ENCODE results near the gene UBE2G1. TPM values are rescaled to one million over a fixed set of nuclear protein-coding genes. Genes with fewer than 3 reads are reported as not detected.

The UBE2G1 gene
- total and polyA plus RNA-seq, 4 donors, result 15.5 to 48.3 (median 34.3) TPM

GRCh38 chr17:4334332-4334731, 32.1 kb downstream of the UBE2G1 start:
- ATAC-seq (ENCODE audit: low FRiP score) (no peak), DNase-seq (no peak)
- Histone ChIP-seq H3K27ac (ENCODE audit: low read depth in 1 of 2, low read length in 2 of 2) (no peak overlapping the region), H3K27me3 (ENCODE audit: control insufficient read depth in 1 of 2, insufficient read depth in 2 of 2, low read length in 1 of 2) (no peaks in the 10 kb centered on the region), H3K4me3 (ENCODE audit: low read length in 2 of 2) (no peak overlapping the region), H3K36me3 (ENCODE audit: control insufficient read depth in 1 of 2, insufficient read depth in 2 of 2, low read length in 1 of 2) (no peaks in the 10 kb centered on the region), H3K9me3 (ENCODE audit: control insufficient read depth, low read length) (no peaks in the 10 kb centered on the region), H3K4me1 (ENCODE audit: control insufficient read depth in 1 of 2, insufficient read depth in 2 of 2, low read length in 2 of 2) (peaks cover 2 to 3% of the 10 kb centered on the region in 2 donors)
- WGBS, 2 donors, result 87 to 90% methylated on average over 6 of the region's 6 CpGs
- intact Hi-C loops (cut with DNase I), result no loop called here

GRCh38 chr17:4333041-4333440, 33.4 kb downstream of the UBE2G1 start:
- DNase-seq (no peak), ATAC-seq (ENCODE audit: low FRiP score) (no peak)
- no peaks in the 10 kb centered on the region for H3K36me3 ChIP-seq (ENCODE audit: control insufficient read depth in 1 of 2, insufficient read depth in 2 of 2, low read length in 1 of 2)
- intact Hi-C loops (cut with DNase I), result no loop called here
- H3K4me3 ChIP-seq (ENCODE audit: low read length in 2 of 2), result no peak overlapping the region
- no peaks in the 10 kb centered on the region for H3K9me3 ChIP-seq (ENCODE audit: control insufficient read depth, low read length)
- 89 to 91% methylated on average over 9 of the region's 9 CpGs for WGBS, 2 donors
- H3K27me3 ChIP-seq (ENCODE audit: control insufficient read depth in 1 of 2, insufficient read depth in 2 of 2, low read length in 1 of 2), result no peaks in the 10 kb centered on the region
- no peak overlapping the region for H3K27ac ChIP-seq (ENCODE audit: low read depth in 1 of 2, low read length in 2 of 2)
- H3K4me1 ChIP-seq (ENCODE audit: control insufficient read depth in 1 of 2, insufficient read depth in 2 of 2, low read length in 2 of 2), result peaks cover 2 to 3% of the 10 kb centered on the region in 2 donors

GRCh38 chr17:4332296-4332970, 34.0 kb downstream of the UBE2G1 start:
- Histone ChIP-seq H3K4me1 (ENCODE audit: control insufficient read depth in 1 of 2, insufficient read depth in 2 of 2, low read length in 2 of 2) (peaks cover 3 to 5% of the 10 kb centered on the region in 2 donors), H3K9me3 (ENCODE audit: control insufficient read depth, low read length) (no peaks in the 10 kb centered on the region), H3K36me3 (ENCODE audit: control insufficient read depth in 1 of 2, insufficient read depth in 2 of 2, low read length in 1 of 2) (no peaks in the 10 kb centered on the region), H3K4me3 (ENCODE audit: low read length in 2 of 2) (no peak overlapping the region), H3K27me3 (ENCODE audit: control insufficient read depth in 1 of 2, insufficient read depth in 2 of 2, low read length in 1 of 2) (no peaks in the 10 kb centered on the region), H3K27ac (ENCODE audit: low read depth in 1 of 2, low read length in 2 of 2) (no peak overlapping the region)
- WGBS, 2 donors, result 67 to 76% methylated on average over 6 of the region's 6 CpGs
- intact Hi-C loops (cut with DNase I), result no loop called here
- DNase-seq (no peak), ATAC-seq (ENCODE audit: low FRiP score) (no peak)

- 45 to 59% methylated on average over 7 of the region's 7 CpGs for WGBS, 2 donors
- H3K4me3 ChIP-seq (ENCODE audit: low read length in 2 of 2), result no peak overlapping the region
- DNase-seq, result no peak
- no peaks in the 10 kb centered on the region for H3K27me3 ChIP-seq (ENCODE audit: control insufficient read depth in 1 of 2, insufficient read depth in 2 of 2, low read length in 1 of 2)
- intact Hi-C loops (cut with DNase I), result no loop called here
- ATAC-seq (ENCODE audit: low FRiP score), result no peak
- H3K4me1 ChIP-seq (ENCODE audit: control insufficient read depth in 1 of 2, insufficient read depth in 2 of 2, low read length in 2 of 2), result peaks cover 5 to 6% of the 10 kb centered on the region in 2 donors
- no peaks in the 10 kb centered on the region for H3K9me3 ChIP-seq (ENCODE audit: control insufficient read depth, low read length)
- H3K27ac ChIP-seq (ENCODE audit: low read depth in 1 of 2, low read length in 2 of 2), result no peak overlapping the region
- no peaks in the 10 kb centered on the region for H3K36me3 ChIP-seq (ENCODE audit: control insufficient read depth in 1 of 2, insufficient read depth in 2 of 2, low read length in 1 of 2)
Measured at GRCh38 chr17:4331614-4332013, 34.9 kb downstream of the UBE2G1 start.

- DNase-seq, result no peak
- no peak for ATAC-seq (ENCODE audit: low FRiP score)
- Histone ChIP-seq H3K27me3 (ENCODE audit: control insufficient read depth in 1 of 2, insufficient read depth in 2 of 2, low read length in 1 of 2) (no peaks in the 10 kb centered on the region), H3K27ac (ENCODE audit: low read depth in 1 of 2, low read length in 2 of 2) (no peak overlapping the region), H3K4me1 (ENCODE audit: control insufficient read depth in 1 of 2, insufficient read depth in 2 of 2, low read length in 2 of 2) (peaks cover 4 to 5% of the 10 kb centered on the region in 2 donors), H3K4me3 (ENCODE audit: low read length in 2 of 2) (no peak overlapping the region), H3K36me3 (ENCODE audit: control insufficient read depth in 1 of 2, insufficient read depth in 2 of 2, low read length in 1 of 2) (no peaks in the 10 kb centered on the region), H3K9me3 (ENCODE audit: control insufficient read depth, low read length) (no peaks in the 10 kb centered on the region)
- intact Hi-C loops (cut with DNase I), result loop anchor here in 1 of 2 donors (2.0 kb wide), 1 partner anchor 35 kb away; no protein-coding TSS in a partner anchor
- WGBS, 2 donors, result 34 to 51% methylated on average over 7 of the region's 7 CpGs
Measured at GRCh38 chr17:4329838-4330237, 36.6 kb downstream of the UBE2G1 start.

GRCh38 chr17:4327606-4328005, 38.9 kb downstream of the UBE2G1 start:
- Histone ChIP-seq H3K4me3 (ENCODE audit: low read length in 2 of 2) (no peak overlapping the region), H3K27ac (ENCODE audit: low read depth in 1 of 2, low read length in 2 of 2) (peak overlapping the region in 1 of 2 donors; percentile 62), H3K9me3 (ENCODE audit: control insufficient read depth, low read length) (no peaks in the 10 kb centered on the region), H3K36me3 (ENCODE audit: control insufficient read depth in 1 of 2, insufficient read depth in 2 of 2, low read length in 1 of 2) (no peaks in the 10 kb centered on the region), H3K27me3 (ENCODE audit: control insufficient read depth in 1 of 2, insufficient read depth in 2 of 2, low read length in 1 of 2) (no peaks in the 10 kb centered on the region), H3K4me1 (ENCODE audit: control insufficient read depth in 1 of 2, insufficient read depth in 2 of 2, low read length in 2 of 2) (peaks cover 7% of the 10 kb centered on the region in 2 donors)
- intact Hi-C loops (cut with DNase I), result loop anchor here in 1 of 2 donors (2.0 kb wide), 1 partner anchor 37 kb away; no protein-coding TSS in a partner anchor
- peak; percentile 36 for ATAC-seq (ENCODE audit: low FRiP score)
- peak in 1 of 2 donors; percentile 57 for DNase-seq
- WGBS, 2 donors, result 24 to 27% methylated on average over 5 of the region's 5 CpGs

- Histone ChIP-seq H3K4me1 (ENCODE audit: control insufficient read depth in 1 of 2, insufficient read depth in 2 of 2, low read length in 2 of 2) (peaks cover 7% of the 10 kb centered on the region in 2 donors), H3K36me3 (ENCODE audit: control insufficient read depth in 1 of 2, insufficient read depth in 2 of 2, low read length in 1 of 2) (no peaks in the 10 kb centered on the region), H3K27ac (ENCODE audit: low read depth in 1 of 2, low read length in 2 of 2) (no peak overlapping the region), H3K9me3 (ENCODE audit: control insufficient read depth, low read length) (no peaks in the 10 kb centered on the region), H3K27me3 (ENCODE audit: control insufficient read depth in 1 of 2, insufficient read depth in 2 of 2, low read length in 1 of 2) (no peaks in the 10 kb centered on the region), H3K4me3 (ENCODE audit: low read length in 2 of 2) (no peak overlapping the region)
- 91 to 93% methylated on average over 2 of the region's 2 CpGs for WGBS, 2 donors
- DNase-seq (no peak), ATAC-seq (ENCODE audit: low FRiP score) (no peak)
- intact Hi-C loops (cut with DNase I), result no loop called here
Measured at GRCh38 chr17:4326608-4327007, 39.9 kb downstream of the UBE2G1 start.

GRCh38 chr17:4326112-4326511, 40.4 kb downstream of the UBE2G1 start:
- peaks cover 7% of the 10 kb centered on the region in 2 donors for H3K4me1 ChIP-seq (ENCODE audit: control insufficient read depth in 1 of 2, insufficient read depth in 2 of 2, low read length in 2 of 2)
- no peak for DNase-seq
- no peak overlapping the region for H3K4me3 ChIP-seq (ENCODE audit: low read length in 2 of 2)
- H3K27ac ChIP-seq (ENCODE audit: low read depth in 1 of 2, low read length in 2 of 2), result no peak overlapping the region
- ATAC-seq (ENCODE audit: low FRiP score), result no peak
- no peaks in the 10 kb centered on the region for H3K36me3 ChIP-seq (ENCODE audit: control insufficient read depth in 1 of 2, insufficient read depth in 2 of 2, low read length in 1 of 2)
- no peaks in the 10 kb centered on the region for H3K9me3 ChIP-seq (ENCODE audit: control insufficient read depth, low read length)
- H3K27me3 ChIP-seq (ENCODE audit: control insufficient read depth in 1 of 2, insufficient read depth in 2 of 2, low read length in 1 of 2), result no peaks in the 10 kb centered on the region
- intact Hi-C loops (cut with DNase I), result no loop called here

GRCh38 chr17:4324463-4324862, 42.0 kb downstream of the UBE2G1 start:
- peaks cover 4 to 7% of the 10 kb centered on the region in 2 donors for H3K4me1 ChIP-seq (ENCODE audit: control insufficient read depth in 1 of 2, insufficient read depth in 2 of 2, low read length in 2 of 2)
- H3K27me3 ChIP-seq (ENCODE audit: control insufficient read depth in 1 of 2, insufficient read depth in 2 of 2, low read length in 1 of 2), result no peaks in the 10 kb centered on the region
- no peaks in the 10 kb centered on the region for H3K9me3 ChIP-seq (ENCODE audit: control insufficient read depth, low read length)
- 95 to 98% methylated on average over 7 of the region's 7 CpGs for WGBS, 2 donors
- ATAC-seq (ENCODE audit: low FRiP score), result no peak
- intact Hi-C loops (cut with DNase I), result no loop called here
- no peak for DNase-seq
- H3K36me3 ChIP-seq (ENCODE audit: control insufficient read depth in 1 of 2, insufficient read depth in 2 of 2, low read length in 1 of 2), result no peaks in the 10 kb centered on the region
- H3K27ac ChIP-seq (ENCODE audit: low read depth in 1 of 2, low read length in 2 of 2), result no peak overlapping the region
- no peak overlapping the region for H3K4me3 ChIP-seq (ENCODE audit: low read length in 2 of 2)

Measured in aorta (tissue), 5 donors.